Muscle of arm (tissue), 14 donors: ENCODE results near the gene ACBD3. TPM values are rescaled to one million over a fixed set of nuclear protein-coding genes. Genes with fewer than 3 reads are reported as not detected.

ENCODE experiments used
- DNase-seq: peaks from one replicate; pipeline ENCODE4 v3.0.0-alpha.2; 2013
- long read RNA-seq, 11 donors: transcript quantifications; one replicate each; lab custom pipeline, GENCODE V29; 2026
- polyA plus RNA-seq, 12 donors: library from polyadenylated mRNA; unstranded; fragments of 120-200 nt; gene quantifications; one replicate each; pipeline ENCODE4 v1.2.1, GENCODE V29; 2013; ENCODE audit not compliant: insufficient read length in 12 of 12

The ACBD3 gene
- polyA plus RNA-seq, result 10 to 100 TPM in 11 of 12 donors, not detected in 1; 47.4 to 65.4 (median 53.9) TPM
- long read RNA-seq, donor 1, partial matches to known transcripts, result 50 of 54 reads
- long read RNA-seq, donor 1, other reads (novel, unspliced or antisense), result 0 of 54 reads
- long read RNA-seq, donor 2, transcript ACBD3-201 (8 exons, 3,573 nt), result major isoform, 10 of 29 reads
- long read RNA-seq, donor 2, partial matches to known transcripts, result 19 of 29 reads
- long read RNA-seq, donor 2, other reads (novel, unspliced or antisense), result 0 of 29 reads
- long read RNA-seq, donor 3, partial matches to known transcripts, result 21 of 26 reads
- long read RNA-seq, donor 3, other reads (novel, unspliced or antisense), result 0 of 26 reads
- long read RNA-seq, donor 4, partial matches to known transcripts, result 0 of 2 reads
- long read RNA-seq, donor 4, other reads (novel, unspliced or antisense), result 0 of 2 reads
- long read RNA-seq, donor 5, transcript ACBD3-201 (8 exons, 3,573 nt), result major isoform, 12 of 28 reads
- long read RNA-seq, donor 5, partial matches to known transcripts, result 16 of 28 reads
- long read RNA-seq, donor 5, other reads (novel, unspliced or antisense), result 0 of 28 reads
- long read RNA-seq, donor 6, transcript ACBD3-201 (8 exons, 3,573 nt), result major isoform, 8 of 8 reads
- long read RNA-seq, donor 6, partial matches to known transcripts, result 0 of 8 reads
- long read RNA-seq, donor 6, other reads (novel, unspliced or antisense), result 0 of 8 reads
- long read RNA-seq, donor 7, partial matches to known transcripts, result 8 of 8 reads
- long read RNA-seq, donor 7, other reads (novel, unspliced or antisense), result 0 of 8 reads
- long read RNA-seq, donor 8, transcript ACBD3-201 (8 exons, 3,573 nt), result major isoform, 9 of 23 reads
- long read RNA-seq, donor 8, partial matches to known transcripts, result 14 of 23 reads
- long read RNA-seq, donor 8, other reads (novel, unspliced or antisense), result 0 of 23 reads
- long read RNA-seq, donor 9, transcript ACBD3-201 (8 exons, 3,573 nt), result major isoform, 7 of 19 reads
- long read RNA-seq, donor 9, partial matches to known transcripts, result 12 of 19 reads
- long read RNA-seq, donor 9, other reads (novel, unspliced or antisense), result 0 of 19 reads
- long read RNA-seq, donor 10, transcript ACBD3-201 (8 exons, 3,573 nt), result major isoform, 7 of 31 reads
- long read RNA-seq, donor 10, partial matches to known transcripts, result 24 of 31 reads
- long read RNA-seq, donor 10, other reads (novel, unspliced or antisense), result 0 of 31 reads
- long read RNA-seq, donor 11, transcript ACBD3-201 (8 exons, 3,573 nt), result major isoform, 6 of 42 reads
- long read RNA-seq, donor 11, partial matches to known transcripts, result 36 of 42 reads
- long read RNA-seq, donor 11, other reads (novel, unspliced or antisense), result 0 of 42 reads

DNA sequence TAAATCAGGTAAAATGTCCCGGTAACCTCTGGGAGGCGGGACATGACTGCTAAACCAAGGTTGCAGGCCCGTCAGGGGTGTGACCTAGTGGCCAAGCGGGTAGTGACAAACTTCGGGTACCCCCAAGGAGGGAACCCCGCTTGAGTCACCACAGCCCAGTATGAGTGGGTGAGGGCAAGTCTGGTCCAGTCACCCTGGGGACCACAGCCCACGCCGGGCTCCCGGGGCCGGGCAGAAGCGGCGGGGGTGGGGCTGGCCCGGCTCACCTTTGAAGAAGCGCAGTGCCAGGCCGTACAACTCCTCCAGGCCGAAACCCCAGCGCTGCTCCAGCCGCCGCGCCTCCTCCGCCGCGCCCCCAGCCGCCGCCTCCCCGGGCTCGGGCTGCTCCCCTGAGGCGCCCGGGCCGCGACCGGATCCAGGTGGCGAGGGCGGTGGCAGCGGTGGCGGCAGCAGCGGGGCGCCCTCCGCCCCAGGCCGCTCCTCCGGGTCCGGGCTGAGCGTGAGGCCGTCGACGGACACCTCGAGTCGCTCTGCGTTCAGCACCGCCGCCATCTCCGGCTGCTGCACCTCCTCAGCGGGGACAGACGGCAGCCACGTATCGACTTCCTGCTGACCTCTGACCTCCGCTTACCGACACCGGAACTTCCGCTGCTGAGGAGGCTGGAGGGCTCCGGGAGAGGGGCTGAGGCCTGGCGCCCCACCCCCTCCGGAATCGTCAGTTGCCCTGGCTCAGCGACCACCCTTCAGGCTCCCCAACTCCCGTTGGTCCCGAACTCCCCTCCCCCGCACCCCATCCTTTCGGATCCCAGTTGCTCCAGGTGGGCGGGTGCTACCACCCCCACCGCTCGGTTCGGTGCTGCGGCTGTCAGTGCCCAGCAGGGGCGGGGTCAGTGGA, at the start of gene ACBD3:
ACBD3 (minus strand) TSS at position 618 of the 895 bp plus-strand sequence; CDS start at position 552, 66 bp downstream.
- peak; percentile 95 for DNase-seq

DNA sequence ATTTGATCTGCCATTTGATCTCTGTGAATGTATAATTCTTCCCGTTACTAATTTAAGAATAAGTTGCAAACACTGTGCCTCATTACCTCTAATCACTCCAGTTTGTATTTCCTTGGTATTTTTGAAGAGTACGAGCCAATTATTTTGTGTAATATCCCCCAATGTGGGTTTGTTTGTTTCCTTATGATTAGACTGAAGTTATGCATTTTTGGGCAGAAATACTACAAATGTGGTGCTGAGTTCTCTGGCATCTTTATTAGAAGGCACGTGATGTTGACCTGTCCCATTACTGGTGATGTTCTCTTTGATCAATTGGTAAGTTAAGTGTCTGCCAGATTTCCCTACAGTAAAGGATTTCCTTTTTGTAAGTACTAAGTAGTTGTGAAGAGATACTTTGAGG, 47.3 kb upstream of the ACBD3 start:
- no peak for DNase-seq

DNA sequence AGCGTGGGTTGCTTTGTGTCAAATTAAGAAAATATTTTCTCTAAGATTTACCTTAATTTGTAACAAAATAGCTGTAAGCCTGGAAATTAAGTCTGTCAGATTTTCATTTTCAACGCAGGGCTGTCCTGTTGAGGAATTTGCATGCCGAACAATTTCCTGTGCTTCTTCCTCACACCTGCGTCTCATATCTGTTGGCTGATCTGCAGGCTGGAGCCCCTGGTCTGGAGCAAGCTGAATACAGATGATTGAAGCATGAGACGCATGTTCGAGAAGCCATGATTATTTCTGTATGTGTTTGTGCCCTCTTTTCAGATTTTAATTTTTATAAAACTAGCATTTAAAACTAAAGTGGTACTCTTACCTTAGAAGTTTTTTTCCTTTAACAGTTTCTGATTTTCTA, 46.8 kb upstream of the ACBD3 start:
- DNase-seq, result no peak

DNA sequence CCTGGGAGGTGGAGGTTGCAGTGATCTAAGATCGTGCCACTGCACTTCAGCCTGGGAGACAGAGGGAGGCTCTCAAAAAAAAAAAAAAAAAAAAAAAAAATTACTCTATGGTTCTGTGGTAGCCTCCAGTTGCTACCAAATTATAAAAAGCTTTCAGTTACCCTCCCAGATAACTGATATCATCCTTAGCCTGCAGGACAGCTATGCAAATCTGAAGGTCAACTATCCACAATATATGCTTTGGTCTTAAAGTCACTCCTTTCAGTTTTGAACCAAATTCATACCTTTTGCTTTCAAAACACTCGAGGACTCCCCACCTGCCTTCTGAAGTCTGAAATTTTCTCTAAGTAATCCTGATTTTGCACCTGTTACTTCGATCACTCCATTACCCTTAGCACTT, 40.1 kb upstream of the ACBD3 start:
- DNase-seq, result no peak

DNA sequence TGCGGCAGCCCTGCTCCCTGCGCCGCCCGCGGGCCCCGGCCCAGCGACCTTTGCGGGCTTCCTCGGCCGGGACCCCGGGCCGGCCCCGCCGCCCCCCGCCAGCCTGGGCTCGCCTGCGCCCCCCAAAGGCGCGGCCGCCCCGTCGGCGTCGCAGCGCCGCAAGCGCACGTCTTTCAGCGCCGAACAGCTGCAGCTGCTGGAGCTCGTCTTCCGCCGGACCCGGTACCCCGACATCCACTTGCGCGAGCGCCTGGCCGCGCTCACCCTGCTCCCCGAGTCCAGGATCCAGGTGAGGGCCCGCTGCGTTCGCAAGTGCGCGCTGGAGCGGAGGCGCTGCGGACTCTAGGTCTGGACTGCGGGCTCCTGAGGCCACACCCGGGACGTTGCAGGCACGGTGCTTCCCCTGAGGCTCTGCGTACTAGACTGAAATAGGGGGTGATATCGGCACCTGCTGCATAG, 37.3 kb upstream of the ACBD3 start:
- DNase-seq, result peak; percentile 6

DNA sequence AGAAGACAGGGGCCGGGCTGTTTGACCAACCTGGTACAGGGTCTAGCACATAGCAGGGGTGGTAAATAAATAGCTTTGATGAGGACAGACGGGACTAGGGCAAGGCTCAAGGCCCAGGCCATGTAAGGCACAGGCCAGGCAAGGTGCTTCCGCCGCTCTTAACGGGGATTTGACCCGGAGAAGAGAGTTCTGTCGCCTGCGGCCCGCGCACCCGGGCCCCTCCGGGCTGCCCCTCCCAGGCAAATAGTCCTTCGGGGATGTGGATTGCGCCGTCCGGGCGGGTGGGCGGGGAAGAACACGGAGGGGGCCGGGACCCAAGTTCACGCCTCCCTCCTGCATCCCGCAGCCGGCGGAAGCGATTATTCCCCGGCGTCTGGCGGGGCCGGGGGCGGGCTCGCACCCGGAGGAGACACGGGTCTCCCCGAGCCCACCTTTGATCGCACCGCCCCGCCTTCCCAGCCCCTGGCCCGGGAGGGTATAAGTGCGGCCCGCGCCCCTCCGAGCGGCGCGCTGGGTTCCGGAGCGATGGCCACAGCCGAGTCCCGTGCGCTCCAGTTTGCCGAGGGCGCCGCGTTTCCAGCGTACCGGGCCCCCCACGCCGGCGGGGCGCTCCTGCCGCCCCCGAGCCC, 36.7 kb upstream of the ACBD3 start, which contains the start of gene MIXL1:
MIXL1 (plus strand) TSS at position 508 of the 629 bp plus-strand sequence; CDS start at position 526, 18 bp downstream.
- DNase-seq, result no peak

DNA sequence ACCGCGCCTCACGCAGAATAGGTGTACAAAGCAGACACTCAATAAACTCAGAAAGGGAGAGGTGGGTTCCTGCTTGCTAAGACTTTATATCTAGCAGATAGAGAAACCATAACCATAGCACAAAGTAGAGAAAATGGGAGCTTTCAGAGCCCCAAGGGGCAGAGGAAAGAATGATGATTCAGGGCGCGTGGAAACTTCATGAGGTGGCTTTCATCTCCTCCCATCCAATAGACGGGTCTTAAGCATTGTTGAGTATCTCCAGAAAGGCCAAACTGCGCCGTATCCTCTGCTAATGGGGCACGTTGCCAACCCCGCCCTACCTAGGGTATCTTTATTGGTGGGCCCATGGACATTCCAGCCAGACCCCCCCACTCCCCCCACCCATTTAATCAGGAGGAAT, 36.1 kb upstream of the ACBD3 start:
- DNase-seq, result no peak

DNA sequence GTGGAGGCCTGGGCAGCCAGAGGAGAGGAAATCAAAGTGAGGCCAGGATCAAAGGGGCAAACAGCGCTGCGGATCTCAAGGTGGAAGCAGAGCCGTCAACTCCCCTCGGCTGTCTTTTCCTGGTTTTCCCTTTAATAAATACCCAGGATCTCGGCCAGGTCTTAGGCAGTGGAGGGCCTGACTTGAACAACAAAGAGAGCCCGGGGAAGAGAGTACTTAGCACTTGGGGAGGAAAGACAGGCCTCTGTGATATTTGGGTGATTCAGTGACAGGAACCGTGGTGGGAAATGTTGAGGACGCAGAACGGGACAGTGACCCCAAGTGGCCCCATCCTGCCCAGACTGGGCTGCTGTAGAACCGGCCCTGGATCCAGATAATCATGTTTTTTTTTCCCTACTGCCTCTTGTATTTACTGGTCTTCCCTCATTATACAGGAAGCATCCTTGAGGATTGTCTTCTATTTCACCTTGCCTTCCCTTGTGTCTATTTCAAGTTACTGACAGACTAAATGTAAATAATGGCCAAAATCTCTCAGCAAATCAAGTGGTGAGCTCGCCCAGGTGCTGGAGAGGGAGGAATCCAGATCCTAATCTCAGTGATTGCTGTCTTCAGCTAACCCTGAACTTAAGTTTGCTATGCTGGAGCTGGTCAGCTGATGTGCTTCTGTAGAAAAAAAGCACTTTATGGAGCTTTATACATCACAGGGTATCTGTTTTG, 34.1 kb upstream of the ACBD3 start:
- DNase-seq, result no peak

DNA sequence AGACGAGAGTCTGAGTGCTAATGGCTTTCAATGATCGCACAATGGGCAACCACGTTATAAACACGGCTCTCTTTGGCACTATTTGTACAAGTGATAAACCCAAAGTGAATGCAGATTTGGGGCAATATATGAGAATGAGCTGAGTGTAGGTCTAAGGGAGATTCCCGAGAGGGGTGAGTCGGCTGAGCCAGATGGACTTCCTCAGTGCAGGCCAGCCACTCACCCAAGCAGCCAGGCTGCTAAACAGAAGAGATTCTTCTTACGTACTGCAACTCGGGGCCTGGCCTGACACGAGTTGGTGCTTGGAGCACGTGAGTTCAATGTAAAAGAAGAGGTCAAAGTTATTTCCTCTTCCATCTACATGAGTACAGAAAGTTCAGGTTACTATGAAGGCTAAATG, 30.7 kb upstream of the ACBD3 start:
- DNase-seq, result no peak

DNA sequence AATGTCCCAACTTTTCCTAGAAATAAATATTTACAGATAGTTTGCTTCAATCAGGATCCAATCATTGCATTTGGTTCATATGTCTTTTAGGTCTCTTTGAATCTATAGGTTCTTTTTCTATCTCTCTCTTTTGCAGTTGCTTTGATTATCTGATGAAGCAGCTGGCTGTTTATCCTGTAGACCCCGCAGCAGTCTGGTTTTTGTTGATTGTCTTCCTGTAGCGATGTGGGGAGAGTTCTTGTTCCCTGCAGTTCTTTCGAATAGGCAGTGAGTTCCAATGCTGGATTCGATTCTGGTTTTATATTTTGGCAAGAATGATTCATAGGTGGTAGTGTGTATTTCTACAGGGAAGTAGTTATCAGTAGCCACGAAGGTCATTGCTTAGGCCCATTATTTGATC, 29.5 kb upstream of the ACBD3 start:
- DNase-seq, result no peak

DNA sequence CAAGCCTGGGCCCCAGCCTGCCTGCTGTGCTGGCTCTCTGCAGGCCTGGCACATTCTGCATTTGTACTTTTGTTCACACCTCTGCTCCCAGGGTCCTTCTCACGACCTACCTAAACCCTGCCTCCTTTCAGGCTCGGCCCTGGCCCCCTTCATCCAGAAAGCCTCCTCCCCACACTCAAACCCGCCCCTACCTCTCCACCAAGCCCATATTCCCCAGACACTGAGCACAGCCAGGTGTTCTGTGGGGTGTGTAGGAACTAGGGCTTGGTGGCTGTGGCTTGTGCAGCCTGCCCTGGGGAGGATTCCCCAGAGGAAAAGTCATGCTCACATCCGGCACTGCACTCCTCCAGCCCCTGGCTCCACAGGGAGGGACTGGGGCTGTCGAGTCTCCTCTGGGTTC, 28.7 kb upstream of the ACBD3 start:
- DNase-seq, result no peak

DNA sequence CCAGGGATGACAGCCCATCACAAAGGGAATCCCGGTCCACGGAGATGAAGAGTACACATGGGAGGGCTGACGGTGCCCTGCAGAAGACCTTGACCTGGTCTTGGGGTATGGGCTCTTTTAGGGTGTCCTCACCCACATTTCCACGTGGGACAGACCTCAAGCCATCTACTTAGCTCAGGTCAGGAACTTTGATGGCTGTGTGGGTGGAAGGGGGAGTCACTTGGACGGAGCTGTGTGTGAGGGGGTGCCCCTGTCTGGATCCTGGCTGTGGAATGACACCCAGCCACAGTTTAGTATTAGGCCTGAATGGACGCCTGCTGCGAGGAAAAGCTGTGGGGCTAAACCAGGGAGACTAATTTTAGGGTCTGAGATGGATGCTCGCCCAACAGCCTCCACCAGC, 26.0 kb upstream of the ACBD3 start:
- no peak for DNase-seq

DNA sequence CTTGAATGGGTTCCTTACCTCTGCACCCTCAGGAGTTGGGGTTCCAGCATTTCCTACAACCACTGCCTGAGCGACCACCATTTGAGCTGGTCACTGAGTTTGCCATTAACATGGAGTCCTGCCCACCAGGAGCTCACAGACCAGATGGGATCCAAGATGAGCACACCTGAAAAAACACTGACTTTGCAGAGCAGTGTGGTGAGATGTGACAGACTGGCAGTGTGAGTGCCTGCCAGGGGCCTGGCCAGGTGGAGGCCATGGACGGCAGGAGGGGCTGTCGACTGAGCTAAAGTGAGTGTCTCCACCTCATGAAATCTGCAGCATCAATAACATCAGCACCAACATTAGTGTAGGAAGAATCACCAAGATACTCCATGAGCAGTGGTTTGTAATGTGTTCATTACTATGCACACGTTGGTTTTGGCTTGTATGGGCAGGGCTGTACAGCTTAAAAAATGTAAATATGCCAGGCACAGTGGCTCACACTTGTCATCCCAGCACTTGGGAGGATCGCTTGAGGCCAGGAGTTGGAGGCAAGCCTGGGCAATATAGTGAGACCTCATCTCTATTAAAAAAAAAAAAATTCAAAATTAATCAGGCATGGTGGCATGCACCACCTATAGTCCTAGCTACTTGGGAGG, 24.8 kb upstream of the ACBD3 start:
- DNase-seq, result no peak

DNA sequence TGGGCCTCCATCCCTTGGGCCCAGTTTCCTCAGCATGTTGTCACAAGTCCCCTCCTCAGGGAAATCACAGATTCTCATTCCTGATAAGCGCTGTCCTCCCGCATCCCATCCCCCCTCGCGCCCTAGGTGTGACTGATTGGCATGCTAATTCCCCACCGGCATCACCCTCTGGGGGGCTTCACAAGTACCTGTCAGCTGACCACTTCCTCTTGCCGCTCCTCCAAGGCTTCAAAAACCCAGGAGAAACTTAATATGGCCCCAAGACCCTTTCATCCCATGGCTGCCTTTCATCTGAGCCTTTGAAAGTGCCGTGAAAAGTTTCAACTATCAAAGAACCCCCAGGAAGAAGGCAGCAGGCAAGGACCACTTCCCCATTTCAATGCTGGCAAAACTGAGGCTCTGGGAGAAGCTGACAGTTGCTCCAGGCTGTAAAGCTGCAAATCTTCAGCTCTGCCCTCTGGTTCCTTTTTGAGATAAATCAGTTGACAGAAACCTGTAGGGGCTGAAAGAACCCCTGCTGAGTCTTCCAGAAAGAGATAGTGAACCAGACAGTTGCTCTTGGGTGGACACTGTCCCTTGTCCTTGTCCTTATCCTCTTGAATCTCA, 24.1 kb upstream of the ACBD3 start:
- DNase-seq, result no peak

DNA sequence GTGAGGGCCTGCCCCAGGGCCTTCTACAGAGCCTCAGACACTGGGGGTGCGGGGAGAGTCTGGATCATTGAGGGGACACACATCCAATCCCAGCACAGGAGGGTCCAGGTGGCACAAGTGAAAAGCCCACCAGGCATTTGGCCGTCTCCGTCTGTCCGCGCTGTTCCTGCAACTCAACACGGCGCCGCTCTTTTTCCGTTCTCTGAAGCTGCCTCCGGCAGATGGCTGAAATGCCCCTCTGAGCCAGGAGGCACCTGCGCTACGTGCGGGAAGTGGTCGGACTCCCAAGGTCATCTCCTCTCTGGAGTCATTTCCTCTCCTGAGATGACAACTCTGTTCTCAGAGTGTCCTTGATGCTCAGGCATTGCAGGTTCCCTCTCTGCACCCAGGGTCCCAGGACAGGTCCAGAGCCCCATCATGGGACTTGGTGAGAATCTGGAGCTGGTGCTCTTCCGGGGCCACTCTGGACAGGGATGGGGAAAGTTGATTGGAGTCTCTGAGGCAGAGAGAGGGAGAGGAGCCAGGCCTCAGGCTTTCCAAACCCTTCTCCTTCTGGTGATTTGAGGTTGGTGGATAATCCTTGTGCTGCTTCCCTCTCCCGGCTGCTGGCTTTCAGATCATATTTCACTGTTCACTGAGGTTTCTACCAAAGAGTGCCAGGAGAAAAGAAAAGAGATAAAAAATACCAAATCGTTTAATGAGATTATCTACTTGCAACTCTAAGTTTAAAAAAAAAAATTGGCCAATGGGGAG, 22.9 kb upstream of the ACBD3 start:
- DNase-seq, result no peak

DNA sequence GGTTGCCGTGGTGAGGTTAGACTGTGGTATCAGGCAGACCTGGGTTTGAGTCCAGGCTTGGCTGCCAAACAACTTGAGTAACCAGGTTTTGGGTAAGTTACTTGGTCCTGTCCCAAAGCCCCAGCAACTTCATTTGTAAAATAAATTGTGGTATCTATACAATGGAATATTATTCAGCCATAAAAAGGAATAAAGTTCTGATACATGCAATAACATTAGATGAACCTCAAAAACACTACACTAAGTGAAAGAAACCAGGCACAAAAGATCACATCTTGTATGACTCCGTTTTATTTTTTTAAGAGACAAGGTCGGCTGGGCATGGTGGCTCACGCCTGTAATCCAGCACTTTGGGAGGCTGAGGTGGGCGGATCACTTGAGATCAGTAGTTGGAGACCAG, 20.5 kb upstream of the ACBD3 start:
- DNase-seq, result no peak

DNA sequence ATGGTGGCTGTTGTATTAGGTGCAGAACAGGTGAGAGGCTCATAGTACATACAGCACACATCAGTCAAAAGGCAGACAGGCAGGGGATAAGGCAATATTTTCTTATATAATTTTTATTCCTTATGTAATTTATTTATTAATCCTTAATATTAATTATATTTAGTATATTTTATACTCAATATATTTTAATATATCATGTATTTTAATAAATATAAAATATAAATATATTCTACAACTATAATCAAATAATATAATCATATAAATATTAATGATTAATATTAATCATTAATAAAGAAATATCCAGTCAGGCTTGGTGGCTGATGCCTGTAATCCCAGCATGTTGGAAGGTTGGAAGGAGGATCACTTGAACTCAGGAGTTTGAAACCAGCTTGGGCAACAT, 17.7 kb upstream of the ACBD3 start:
- DNase-seq, result no peak

DNA sequence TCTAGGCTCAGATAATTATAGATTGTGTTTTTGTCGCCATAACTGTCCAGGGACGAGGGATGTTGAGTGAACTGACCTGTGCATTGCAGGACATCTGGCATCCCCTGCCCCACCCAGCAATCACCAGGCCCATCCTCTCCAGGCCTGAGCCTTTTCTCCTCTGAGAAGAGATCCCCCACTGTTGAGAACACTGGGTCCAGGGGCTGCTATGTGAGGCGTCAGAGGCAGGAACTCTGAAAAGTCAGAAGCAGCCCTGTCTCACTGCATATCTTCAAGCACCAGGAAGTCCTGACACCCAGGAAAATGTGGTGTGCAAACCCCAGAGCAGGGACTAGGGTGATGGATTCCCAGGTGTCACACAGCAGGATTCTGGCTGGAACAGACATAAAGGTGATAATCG, 17.1 kb upstream of the ACBD3 start:
- DNase-seq, result no peak
